ENCODE measurements around the gene TRABD2B. TPM values are rescaled to one million over a fixed set of nuclear protein-coding genes. Genes with fewer than 3 reads are reported as not detected.

TRABD2B gene
- total and polyA plus RNA-seq, 2 of the 13 experiments (the other 11 are each of a cell fraction or from before 2014, with no cell fraction given): 0.04 TPM; not detected in 1

DNA sequence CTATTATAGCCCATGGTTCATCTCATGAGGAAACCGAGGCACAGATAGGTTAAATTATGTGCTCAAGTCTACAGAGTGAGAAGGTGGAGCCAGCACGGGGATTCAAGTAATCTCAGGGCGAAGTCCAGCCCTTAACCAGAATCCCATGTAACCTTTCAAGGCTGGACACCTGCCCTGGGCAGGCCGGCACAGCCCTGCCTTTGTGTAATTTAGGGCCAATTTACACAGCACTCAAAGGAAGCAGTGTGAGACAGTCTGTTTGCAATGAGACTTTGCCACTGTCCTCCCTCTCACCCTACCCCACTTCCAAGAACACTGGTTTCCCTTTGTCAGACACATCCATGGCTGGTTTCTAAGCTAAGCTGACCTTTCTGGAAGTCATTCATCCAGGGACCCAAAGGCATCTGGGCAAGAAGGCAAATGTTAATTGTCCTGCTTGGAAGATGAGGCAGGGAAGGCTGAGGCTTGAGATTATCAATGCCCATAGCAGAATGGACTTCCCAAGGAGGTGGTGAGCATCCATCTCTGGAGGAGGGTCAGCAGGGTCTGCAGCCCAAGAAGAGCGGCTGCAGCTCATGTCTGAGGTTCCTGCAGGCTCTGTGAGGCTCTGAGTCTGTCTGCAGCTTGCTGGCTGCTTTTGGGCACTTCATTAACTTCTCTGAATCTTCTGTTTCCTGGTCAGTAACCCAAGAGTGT, 159.2 kb downstream of the TRABD2B start (continued):
- TF ChIP-seq SMC3 (IDR thresholded peaks at IDR 0.05; ENCODE audit: low read length) (no peak), TBX2 (CRISPR knock-in tag; IDR thresholded peaks at IDR 0.05; ENCODE audit: borderline replicate concordance) (peak; percentile 90; the same call in 1 of the 2 replicates), ZNF281 (CRISPR knock-in tag; IDR thresholded peaks at IDR 0.05; ENCODE audit: borderline replicate concordance) (0 out of 2 replicates have a peak, but pooled peaks have one; percentile 41), HMG20A (CRISPR knock-in tag; IDR thresholded peaks at IDR 0.05; ENCODE audit: borderline replicate concordance) (peak; percentile 83; the same call in 1 of the 2 replicates), CENPBD1 (CRISPR knock-in tag; IDR thresholded peaks at IDR 0.05; ENCODE audit: borderline replicate concordance, low read depth) (no peak), ZSCAN9 (CRISPR knock-in tag; IDR thresholded peaks at IDR 0.05; ENCODE audit: borderline replicate concordance) (peak; percentile 41; the same call in 1 of the 2 replicates), SIX1 (CRISPR knock-in tag; IDR thresholded peaks at IDR 0.05; ENCODE audit: borderline replicate concordance) (peak; percentile 62; the same call in 1 of the 2 replicates), FOXK1 (CRISPR knock-in tag; IDR thresholded peaks at IDR 0.05; ENCODE audit: borderline replicate concordance, low read depth) (no peak; the same call in 1 of the 2 replicates), ZNF225 (CRISPR knock-in tag; IDR thresholded peaks at IDR 0.05) (no peak), ZFP62 (CRISPR knock-in tag; IDR thresholded peaks at IDR 0.05) (no peak), IKZF4 (CRISPR knock-in tag; IDR thresholded peaks at IDR 0.05; ENCODE audit: borderline replicate concordance, low read depth, not compliant biosample characterization) (no peak)
- TF ChIP-seq, protein P1, sequence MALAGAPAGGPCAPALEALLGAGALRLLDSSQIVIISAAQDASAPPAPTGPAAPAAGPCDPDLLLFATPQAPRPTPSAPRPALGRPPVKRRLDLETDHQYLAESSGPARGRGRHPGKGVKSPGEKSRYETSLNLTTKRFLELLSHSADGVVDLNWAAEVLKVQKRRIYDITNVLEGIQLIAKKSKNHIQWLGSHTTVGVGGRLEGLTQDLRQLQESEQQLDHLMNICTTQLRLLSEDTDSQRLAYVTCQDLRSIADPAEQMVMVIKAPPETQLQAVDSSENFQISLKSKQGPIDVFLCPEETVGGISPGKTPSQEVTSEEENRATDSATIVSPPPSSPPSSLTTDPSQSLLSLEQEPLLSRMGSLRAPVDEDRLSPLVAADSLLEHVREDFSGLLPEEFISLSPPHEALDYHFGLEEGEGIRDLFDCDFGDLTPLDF (CRISPR knock-in tag; IDR thresholded peaks at IDR 0.05): no peak
- TF ChIP-seq, protein P2, sequence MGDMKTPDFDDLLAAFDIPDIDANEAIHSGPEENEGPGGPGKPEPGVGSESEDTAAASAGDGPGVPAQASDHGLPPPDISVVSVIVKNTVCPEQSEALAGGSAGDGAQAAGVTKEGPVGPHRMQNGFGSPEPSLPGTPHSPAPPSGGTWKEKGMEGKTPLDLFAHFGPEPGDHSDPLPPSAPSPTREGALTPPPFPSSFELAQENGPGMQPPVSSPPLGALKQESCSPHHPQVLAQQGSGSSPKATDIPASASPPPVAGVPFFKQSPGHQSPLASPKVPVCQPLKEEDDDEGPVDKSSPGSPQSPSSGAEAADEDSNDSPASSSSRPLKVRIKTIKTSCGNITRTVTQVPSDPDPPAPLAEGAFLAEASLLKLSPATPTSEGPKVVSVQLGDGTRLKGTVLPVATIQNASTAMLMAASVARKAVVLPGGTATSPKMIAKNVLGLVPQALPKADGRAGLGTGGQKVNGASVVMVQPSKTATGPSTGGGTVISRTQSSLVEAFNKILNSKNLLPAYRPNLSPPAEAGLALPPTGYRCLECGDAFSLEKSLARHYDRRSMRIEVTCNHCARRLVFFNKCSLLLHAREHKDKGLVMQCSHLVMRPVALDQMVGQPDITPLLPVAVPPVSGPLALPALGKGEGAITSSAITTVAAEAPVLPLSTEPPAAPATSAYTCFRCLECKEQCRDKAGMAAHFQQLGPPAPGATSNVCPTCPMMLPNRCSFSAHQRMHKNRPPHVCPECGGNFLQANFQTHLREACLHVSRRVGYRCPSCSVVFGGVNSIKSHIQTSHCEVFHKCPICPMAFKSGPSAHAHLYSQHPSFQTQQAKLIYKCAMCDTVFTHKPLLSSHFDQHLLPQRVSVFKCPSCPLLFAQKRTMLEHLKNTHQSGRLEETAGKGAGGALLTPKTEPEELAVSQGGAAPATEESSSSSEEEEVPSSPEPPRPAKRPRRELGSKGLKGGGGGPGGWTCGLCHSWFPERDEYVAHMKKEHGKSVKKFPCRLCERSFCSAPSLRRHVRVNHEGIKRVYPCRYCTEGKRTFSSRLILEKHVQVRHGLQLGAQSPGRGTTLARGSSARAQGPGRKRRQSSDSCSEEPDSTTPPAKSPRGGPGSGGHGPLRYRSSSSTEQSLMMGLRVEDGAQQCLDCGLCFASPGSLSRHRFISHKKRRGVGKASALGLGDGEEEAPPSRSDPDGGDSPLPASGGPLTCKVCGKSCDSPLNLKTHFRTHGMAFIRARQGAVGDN (CRISPR knock-in tag; IDR thresholded peaks at IDR 0.05): peak; percentile 31
- TF ChIP-seq, protein P3, sequence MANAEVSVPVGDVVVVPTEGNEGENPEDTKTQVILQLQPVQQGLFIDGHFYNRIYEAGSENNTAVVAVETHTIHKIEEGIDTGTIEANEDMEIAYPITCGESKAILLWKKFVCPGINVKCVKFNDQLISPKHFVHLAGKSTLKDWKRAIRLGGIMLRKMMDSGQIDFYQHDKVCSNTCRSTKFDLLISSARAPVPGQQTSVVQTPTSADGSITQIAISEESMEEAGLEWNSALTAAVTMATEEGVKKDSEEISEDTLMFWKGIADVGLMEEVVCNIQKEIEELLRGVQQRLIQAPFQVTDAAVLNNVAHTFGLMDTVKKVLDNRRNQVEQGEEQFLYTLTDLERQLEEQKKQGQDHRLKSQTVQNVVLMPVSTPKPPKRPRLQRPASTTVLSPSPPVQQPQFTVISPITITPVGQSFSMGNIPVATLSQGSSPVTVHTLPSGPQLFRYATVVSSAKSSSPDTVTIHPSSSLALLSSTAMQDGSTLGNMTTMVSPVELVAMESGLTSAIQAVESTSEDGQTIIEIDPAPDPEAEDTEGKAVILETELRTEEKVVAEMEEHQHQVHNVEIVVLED (CRISPR knock-in tag; IDR thresholded peaks at IDR 0.05; ENCODE audit: borderline replicate concordance): no peak; the same call in 1 of the 2 replicates
- TF ChIP-seq, protein P4, sequence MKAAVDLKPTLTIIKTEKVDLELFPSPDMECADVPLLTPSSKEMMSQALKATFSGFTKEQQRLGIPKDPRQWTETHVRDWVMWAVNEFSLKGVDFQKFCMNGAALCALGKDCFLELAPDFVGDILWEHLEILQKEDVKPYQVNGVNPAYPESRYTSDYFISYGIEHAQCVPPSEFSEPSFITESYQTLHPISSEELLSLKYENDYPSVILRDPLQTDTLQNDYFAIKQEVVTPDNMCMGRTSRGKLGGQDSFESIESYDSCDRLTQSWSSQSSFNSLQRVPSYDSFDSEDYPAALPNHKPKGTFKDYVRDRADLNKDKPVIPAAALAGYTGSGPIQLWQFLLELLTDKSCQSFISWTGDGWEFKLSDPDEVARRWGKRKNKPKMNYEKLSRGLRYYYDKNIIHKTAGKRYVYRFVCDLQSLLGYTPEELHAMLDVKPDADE (CRISPR knock-in tag; IDR thresholded peaks at IDR 0.05): no peak
